ENCODE data around the gene PEX14.

Gene PEX14

GRCh38 chr1:10676963-10677362, 202.2 kb downstream of the PEX14 start:
- DNase-seq (ENCODE audit: low spot score), result no peak
- POLR2A ChIA-PET (ENCODE audit: low non-redundant PET), result no interaction called here
- no peak for TF ChIP-seq CTCF (conservative IDR thresholded peaks at IDR 0.05; ENCODE audit: low read depth)
- CTCF ChIA-PET, result interaction anchor here (0.7 kb wide), 1 partner anchor 126 kb away, joined by 3 read pairs; no protein-coding TSS in a partner anchor
- no peak overlapping the region for H3K27ac ChIP-seq

- TF ChIP-seq CTCF (conservative IDR thresholded peaks at IDR 0.05; ENCODE audit: low read depth), result no peak
- DNase-seq (ENCODE audit: low spot score), result no peak
- H3K27ac ChIP-seq, result no peak overlapping the region
- CTCF ChIA-PET, result interaction anchor here (0.7 kb wide), 1 partner anchor 125 kb away, joined by 3 read pairs; no protein-coding TSS in a partner anchor
- POLR2A ChIA-PET (ENCODE audit: low non-redundant PET), result no interaction called here
Measured at GRCh38 chr1:10677491-10678391, 203.0 kb downstream of the PEX14 start.

- H3K27ac ChIP-seq, result no peak overlapping the region
- no peak for TF ChIP-seq CTCF (conservative IDR thresholded peaks at IDR 0.05; ENCODE audit: low read depth)
- ChIA-PET POLR2A (ENCODE audit: low non-redundant PET) (no interaction called here), CTCF (no interaction called here)
- DNase-seq (ENCODE audit: low spot score), result no peak
Measured at GRCh38 chr1:10678402-10678801, 203.7 kb downstream of the PEX14 start.

- DNase-seq (ENCODE audit: low spot score), result no peak
- CTCF ChIA-PET, result no interaction called here
- POLR2A ChIA-PET (ENCODE audit: low non-redundant PET), result no interaction called here
- TF ChIP-seq CTCF (conservative IDR thresholded peaks at IDR 0.05; ENCODE audit: low read depth), result no peak
- peak overlapping the region; percentile 67 for H3K27ac ChIP-seq
Measured at GRCh38 chr1:10678852-10679251, 204.1 kb downstream of the PEX14 start.

GRCh38 chr1:10679496-10680220, 204.9 kb downstream of the PEX14 start:
- CTCF ChIA-PET, result no interaction called here
- POLR2A ChIA-PET (ENCODE audit: low non-redundant PET), result no interaction called here

More at GRCh38 chr1:10679496-10680220, 204.9 kb downstream of the PEX14 start:
- peak overlapping the region; percentile 67 for H3K27ac ChIP-seq
- peak; percentile 27 for DNase-seq (ENCODE audit: low spot score)
- no peak for TF ChIP-seq CTCF (conservative IDR thresholded peaks at IDR 0.05; ENCODE audit: low read depth)

All from RWPE1 (cell line).